Right lobe of liver (tissue), 4 donors: Measurements from ENCODE around the gene UBE2H.

Source experiments
- POLR2A ChIP-seq: fragments of 450-650 bp; IDR thresholded peaks from one replicate; pipeline ENCODE4 v1.6.1; 2017; ENCODE audit warnings: antibody characterized with exemption, mild to moderate bottlenecking
- TF ChIP-seq, protein P1 (sequence below), 4 donors: fragments of 200-600 bp in 3 of 4; fragments of 450-650 bp in 1 of 4; IDR thresholded peaks; one replicate each; pipeline versions ENCODE4 v1.5.1 to v1.8.0; 2016 to 2022; ENCODE audit warnings: antibody characterized with exemption in 4 of 4, mild to moderate bottlenecking in 2 of 4
- donor health status: DM: no; HTN: no; CAD: no.
- donor health status: DM: no; HTN: no; CAD: no.
- donor health status: DM: no; HTN: yes; CAD: no.

DNA sequence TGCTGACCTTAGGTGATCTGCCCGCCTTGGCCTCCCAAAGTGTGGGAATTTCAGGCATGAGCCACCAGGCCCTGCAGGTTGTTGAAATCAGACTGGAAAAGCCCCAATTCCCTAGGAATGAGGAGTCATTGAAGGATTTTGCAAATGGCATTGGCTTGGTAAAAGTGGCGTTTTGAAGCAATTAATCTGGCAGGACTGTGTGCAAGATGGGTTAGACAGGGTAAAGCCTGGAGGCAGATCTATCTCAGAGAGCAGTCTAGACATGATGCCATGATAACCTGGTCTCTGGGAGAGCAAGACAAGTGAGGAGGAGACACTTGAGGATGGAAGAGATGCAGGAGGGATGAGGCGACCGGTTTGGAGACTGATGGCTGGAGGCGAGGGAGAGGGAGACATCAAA lies 45.7 kb upstream of the UBE2H start:
- TF ChIP-seq POLR2A = no peak
- TF ChIP-seq, protein P1, sequence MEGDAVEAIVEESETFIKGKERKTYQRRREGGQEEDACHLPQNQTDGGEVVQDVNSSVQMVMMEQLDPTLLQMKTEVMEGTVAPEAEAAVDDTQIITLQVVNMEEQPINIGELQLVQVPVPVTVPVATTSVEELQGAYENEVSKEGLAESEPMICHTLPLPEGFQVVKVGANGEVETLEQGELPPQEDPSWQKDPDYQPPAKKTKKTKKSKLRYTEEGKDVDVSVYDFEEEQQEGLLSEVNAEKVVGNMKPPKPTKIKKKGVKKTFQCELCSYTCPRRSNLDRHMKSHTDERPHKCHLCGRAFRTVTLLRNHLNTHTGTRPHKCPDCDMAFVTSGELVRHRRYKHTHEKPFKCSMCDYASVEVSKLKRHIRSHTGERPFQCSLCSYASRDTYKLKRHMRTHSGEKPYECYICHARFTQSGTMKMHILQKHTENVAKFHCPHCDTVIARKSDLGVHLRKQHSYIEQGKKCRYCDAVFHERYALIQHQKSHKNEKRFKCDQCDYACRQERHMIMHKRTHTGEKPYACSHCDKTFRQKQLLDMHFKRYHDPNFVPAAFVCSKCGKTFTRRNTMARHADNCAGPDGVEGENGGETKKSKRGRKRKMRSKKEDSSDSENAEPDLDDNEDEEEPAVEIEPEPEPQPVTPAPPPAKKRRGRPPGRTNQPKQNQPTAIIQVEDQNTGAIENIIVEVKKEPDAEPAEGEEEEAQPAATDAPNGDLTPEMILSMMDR (IDR thresholded peaks at IDR 0.05) = no peak
